Skeletal muscle tissue (tissue), 4 donors: ENCODE results near the gene ATG4B. TPM values are rescaled to one million over a fixed set of nuclear protein-coding genes. Genes with fewer than 3 reads are reported as not detected.

Source experiments
- H3K27ac ChIP-seq: one replicate; pipeline ENCODE4 v1.7.0; 2013; ENCODE audit warnings: mild to moderate bottlenecking, low read depth, low read length, inconsistent platforms
- H3K27me3 ChIP-seq, 3 donors: one replicate each; pipeline ENCODE4 v1.7.0; 2013; ENCODE audit warnings: low read length in 3 of 3; ENCODE audit not compliant: control insufficient read depth in 3 of 3, insufficient read depth in 3 of 3
- H3K36me3 ChIP-seq, 3 donors: one replicate each; pipeline ENCODE4 v1.7.0; 2013; ENCODE audit warnings: low read length in 3 of 3; ENCODE audit not compliant: control insufficient read depth in 3 of 3, insufficient read depth in 3 of 3
- H3K4me1 ChIP-seq, 3 donors: one replicate each; pipeline ENCODE4 v1.7.0; 2013; ENCODE audit warnings: low read length in 3 of 3, mild to moderate bottlenecking in 3 of 3; ENCODE audit not compliant: control insufficient read depth in 3 of 3, insufficient read depth in 3 of 3
- H3K4me3 ChIP-seq, 3 donors: one replicate each; pipeline ENCODE4 v1.7.0; 2013; ENCODE audit warnings: low read length in 3 of 3
- H3K9ac ChIP-seq, 3 donors: one replicate each; pipeline ENCODE4 v1.7.0; 2013; ENCODE audit warnings: low read length in 3 of 3, mild to moderate bottlenecking in 3 of 3, moderate library complexity in 2 of 3, low read depth in 1 of 3
- H3K9me3 ChIP-seq, 3 donors: one replicate each; pipeline ENCODE4 v1.7.0; 2013; ENCODE audit warnings: low read length in 3 of 3; ENCODE audit not compliant: control insufficient read depth in 3 of 3
- total RNA-seq: library from RNA; depleted of rRNA; stranded (reverse); fragments of >200 nt; gene quantifications from one replicate; pipeline ENCODE4 v1.2.3, GENCODE V29; 2014
- donor health status: Osteomylitis.

Gene ATG4B
- total RNA-seq, 1 donor from 2014 or later: 29.2 TPM

GRCh38 chr2:241599615-241600014, 37.9 kb upstream of the ATG4B start:
- peaks cover 19 to 42% (median 23%) of the 10 kb centered on the region in 3 donors for H3K36me3 ChIP-seq
- H3K4me1 ChIP-seq: peaks cover 0 to 5% (median 3%) of the 10 kb centered on the region in 3 donors
- H3K9me3 ChIP-seq: no peaks in the 10 kb centered on the region
- no peak overlapping the region for H3K4me3 ChIP-seq
- H3K27me3 ChIP-seq: no peaks in the 10 kb centered on the region
- no peak overlapping the region for H3K9ac ChIP-seq
- no peak overlapping the region for H3K27ac ChIP-seq

DNA sequence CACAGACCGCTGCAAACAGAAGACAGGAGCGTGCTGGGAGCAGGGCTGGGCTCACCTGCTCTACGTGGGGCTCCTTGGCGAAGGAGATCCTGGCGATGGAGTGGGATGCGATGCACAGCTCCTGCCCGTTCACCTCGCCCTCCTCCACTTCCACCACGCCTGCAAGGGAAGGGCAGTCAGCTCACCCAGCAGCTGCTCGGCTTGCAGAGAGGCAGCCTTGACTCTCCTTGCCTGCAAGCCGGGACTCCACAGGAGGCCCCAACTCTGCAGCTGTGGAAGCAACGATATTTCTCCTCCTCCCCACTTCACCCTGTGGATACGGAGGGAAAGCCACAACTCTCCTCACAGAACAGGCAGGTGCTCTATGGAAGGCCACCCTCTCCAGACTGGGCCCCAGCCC, 35.7 kb upstream of the ATG4B start:
- Histone ChIP-seq H3K36me3 (peaks cover 25 to 35% (median 33%) of the 10 kb centered on the region in 3 donors), H3K27ac (no peak overlapping the region), H3K4me3 (no peak overlapping the region), H3K9me3 (no peaks in the 10 kb centered on the region), H3K4me1 (peaks cover 0 to 5% (median 3%) of the 10 kb centered on the region in 3 donors), H3K9ac (no peak overlapping the region), H3K27me3 (no peaks in the 10 kb centered on the region)

DNA sequence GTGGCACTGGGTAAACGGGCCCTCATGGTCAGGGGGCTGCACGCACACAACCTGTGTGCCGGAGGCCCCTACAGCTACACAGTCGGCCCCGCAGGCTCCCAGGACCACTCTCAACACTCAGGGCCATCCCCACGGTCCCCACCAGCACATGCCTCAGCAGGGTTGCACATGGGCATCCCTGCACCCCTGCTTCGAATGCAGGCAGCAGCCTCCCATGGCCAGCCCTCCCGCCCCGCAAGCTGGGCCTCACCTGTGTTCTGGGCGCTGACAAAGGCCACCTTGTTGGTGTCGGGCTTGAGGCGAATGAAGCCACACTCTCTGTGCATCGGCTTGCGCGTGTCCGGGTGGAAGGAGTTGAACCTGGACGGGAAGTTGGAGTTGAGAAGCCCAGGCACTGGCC, 34.8 kb upstream of the ATG4B start:
- H3K36me3 ChIP-seq: peaks cover 25 to 35% (median 30%) of the 10 kb centered on the region in 3 donors
- no peaks in the 10 kb centered on the region for H3K9me3 ChIP-seq
- no peak overlapping the region for H3K9ac ChIP-seq
- H3K4me3 ChIP-seq: no peak overlapping the region
- H3K27me3 ChIP-seq: no peaks in the 10 kb centered on the region
- H3K4me1 ChIP-seq: peaks cover 0 to 5% (median 3%) of the 10 kb centered on the region in 3 donors
- no peak overlapping the region for H3K27ac ChIP-seq

DNA sequence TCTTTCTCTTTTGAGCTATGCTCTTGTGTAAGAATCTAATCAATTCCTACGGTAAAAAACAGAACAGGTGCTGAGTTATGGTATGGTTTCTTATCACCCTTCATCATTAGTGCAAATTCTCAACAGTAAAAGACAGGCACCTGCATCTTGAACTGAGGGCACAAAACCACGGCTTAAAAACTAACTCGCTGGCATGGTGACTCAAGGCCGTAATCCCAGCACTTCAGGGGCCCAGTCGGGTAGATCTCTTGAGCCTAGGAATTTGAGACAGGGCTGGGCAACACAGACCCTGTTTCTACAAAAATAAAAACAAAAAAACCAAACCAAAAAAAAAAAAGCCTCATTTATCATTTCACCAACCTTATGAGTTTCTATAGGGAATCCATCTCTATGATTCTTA, 33.8 kb upstream of the ATG4B start:
- H3K9me3 ChIP-seq: no peaks in the 10 kb centered on the region
- H3K27me3 ChIP-seq: no peaks in the 10 kb centered on the region
- H3K27ac ChIP-seq: no peak overlapping the region
- H3K9ac ChIP-seq: no peak overlapping the region
- H3K36me3 ChIP-seq: peaks cover 26 to 35% (median 30%) of the 10 kb centered on the region in 3 donors
- H3K4me3 ChIP-seq: no peak overlapping the region
- H3K4me1 ChIP-seq: peaks cover 0 to 2% (median 0%) of the 10 kb centered on the region in 3 donors

DNA sequence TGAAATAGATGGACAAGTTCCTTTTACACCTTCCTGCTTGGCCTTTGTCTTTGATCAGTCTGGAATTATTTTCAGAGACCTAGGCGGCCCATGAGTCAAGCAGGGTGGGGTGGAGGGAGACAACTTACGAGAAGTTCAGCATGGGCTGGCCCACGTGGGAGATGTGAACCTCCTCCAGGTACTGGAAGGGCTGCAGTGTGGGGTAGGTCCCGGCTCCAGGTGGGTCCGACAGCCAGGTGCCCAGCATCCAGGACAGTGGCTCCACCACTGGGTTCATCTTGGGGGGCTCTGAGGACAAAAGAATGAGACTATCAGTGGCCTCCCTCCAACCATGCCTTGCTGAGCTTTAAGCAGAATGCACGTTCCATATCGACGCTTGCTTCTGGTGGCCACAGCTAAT, 31.3 kb upstream of the ATG4B start:
- no peak overlapping the region for H3K4me3 ChIP-seq
- H3K27me3 ChIP-seq: no peaks in the 10 kb centered on the region
- H3K9ac ChIP-seq: no peak overlapping the region
- peaks cover 4 to 18% (median 9%) of the 10 kb centered on the region in 3 donors for H3K4me1 ChIP-seq
- no peak overlapping the region for H3K27ac ChIP-seq
- no peaks in the 10 kb centered on the region for H3K9me3 ChIP-seq
- peaks cover 16 to 25% (median 23%) of the 10 kb centered on the region in 3 donors for H3K36me3 ChIP-seq

- Histone ChIP-seq H3K27ac (no peak overlapping the region), H3K4me1 (peaks cover 8 to 24% (median 10%) of the 10 kb centered on the region in 3 donors), H3K36me3 (peaks cover 6 to 18% (median 15%) of the 10 kb centered on the region in 3 donors), H3K27me3 (no peaks in the 10 kb centered on the region), H3K9ac (no peak overlapping the region), H3K9me3 (no peaks in the 10 kb centered on the region), H3K4me3 (no peak overlapping the region)
Observed at GRCh38 chr2:241607162-241607885, 30.2 kb upstream of the ATG4B start.

DNA sequence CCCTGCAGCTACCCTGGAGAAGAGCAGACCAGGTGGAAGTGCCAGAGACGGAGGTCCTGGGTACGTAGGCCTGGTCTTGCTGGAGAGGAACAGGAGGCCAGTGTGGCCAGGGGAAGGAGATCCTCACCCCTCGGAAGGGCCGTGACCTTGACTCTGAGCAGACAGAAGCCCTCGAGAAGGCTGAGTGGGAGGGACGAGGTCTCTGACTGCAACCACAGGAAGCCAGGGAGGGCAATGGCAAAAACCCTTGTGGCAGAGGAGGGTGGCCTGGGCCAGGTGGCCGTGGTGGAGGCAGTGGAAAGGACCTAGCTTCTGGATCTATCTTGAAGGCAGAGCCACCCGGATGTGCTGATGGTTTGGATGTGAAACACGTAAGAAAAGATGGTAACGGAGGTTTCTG, 28.6 kb upstream of the ATG4B start:
- H3K27ac ChIP-seq: no peak overlapping the region
- no peaks in the 10 kb centered on the region for H3K27me3 ChIP-seq
- H3K9me3 ChIP-seq: no peaks in the 10 kb centered on the region
- peaks cover 12 to 28% (median 13%) of the 10 kb centered on the region in 3 donors for H3K4me1 ChIP-seq
- H3K9ac ChIP-seq: no peak overlapping the region
- H3K36me3 ChIP-seq: peaks cover 0 to 12% (median 9%) of the 10 kb centered on the region in 3 donors
- H3K4me3 ChIP-seq: no peak overlapping the region

DNA sequence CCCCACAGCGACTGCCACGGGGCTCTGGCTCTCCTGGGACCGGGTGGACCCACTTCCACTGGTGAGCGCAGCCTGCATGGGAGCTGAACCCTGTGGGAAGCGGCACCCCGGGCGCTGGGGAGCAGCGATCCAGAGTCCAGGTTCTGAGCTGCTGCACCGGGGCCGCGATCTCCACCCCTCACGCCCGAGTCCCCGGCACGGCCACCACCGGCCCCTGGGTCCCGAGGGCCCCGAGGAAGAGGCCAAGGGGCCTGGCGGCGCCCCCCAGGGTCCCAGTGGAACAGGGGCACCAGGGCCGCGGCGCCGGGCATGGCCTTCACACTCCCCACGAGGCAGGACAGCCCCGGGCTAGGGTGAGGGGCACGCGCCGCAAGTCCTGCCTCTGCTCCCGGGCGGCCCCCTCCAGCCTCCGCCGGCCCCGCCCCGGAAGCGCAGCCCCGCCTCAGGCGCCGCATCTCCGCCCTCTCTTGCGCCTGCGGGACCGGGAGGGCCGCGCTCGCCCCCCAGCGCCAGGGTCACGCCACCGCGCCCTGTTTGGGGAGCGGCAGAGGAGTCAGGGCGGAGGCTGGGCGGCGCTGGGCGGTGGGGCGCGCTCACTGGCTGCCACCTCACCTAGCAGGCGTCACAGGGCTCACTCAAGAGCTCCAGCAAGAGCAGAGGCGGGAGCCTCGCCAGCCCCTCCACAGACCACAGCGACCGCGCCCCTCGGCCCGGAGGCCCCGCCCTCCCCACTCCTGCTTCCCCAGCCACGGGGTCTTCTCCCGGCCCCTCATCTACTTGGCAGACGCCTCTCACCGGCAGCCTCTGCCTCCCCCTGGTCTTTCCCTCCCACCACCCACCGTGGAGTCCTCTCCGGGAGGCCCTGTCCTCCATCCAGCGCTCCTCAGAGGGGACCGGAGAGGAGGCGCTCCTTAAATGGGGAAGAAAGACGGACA, 27.4 kb upstream of the ATG4B start:
- Histone ChIP-seq H3K9me3 (no peaks in the 10 kb centered on the region), H3K27me3 (no peaks in the 10 kb centered on the region), H3K4me1 (peaks cover 12 to 28% (median 13%) of the 10 kb centered on the region in 3 donors), H3K36me3 (peaks cover 0 to 9% (median 9%) of the 10 kb centered on the region in 3 donors), H3K4me3 (peak overlapping the region; percentile 54 to 75 (median 74)), H3K9ac (peak overlapping the region; percentile 68 to 81 (median 75)), H3K27ac (peak overlapping the region; percentile 71)

- Histone ChIP-seq H3K4me1 (peaks cover 12 to 34% (median 13%) of the 10 kb centered on the region in 3 donors), H3K4me3 (no peak overlapping the region), H3K36me3 (peaks cover 0 to 7% (median 2%) of the 10 kb centered on the region in 3 donors), H3K27me3 (no peaks in the 10 kb centered on the region), H3K9ac (no peak overlapping the region), H3K27ac (peak overlapping the region; percentile 71), H3K9me3 (no peaks in the 10 kb centered on the region)
Observed at GRCh38 chr2:241611062-241611461, 26.4 kb upstream of the ATG4B start.
